Measurements from ENCODE around the gene SCFD2.

DNA sequence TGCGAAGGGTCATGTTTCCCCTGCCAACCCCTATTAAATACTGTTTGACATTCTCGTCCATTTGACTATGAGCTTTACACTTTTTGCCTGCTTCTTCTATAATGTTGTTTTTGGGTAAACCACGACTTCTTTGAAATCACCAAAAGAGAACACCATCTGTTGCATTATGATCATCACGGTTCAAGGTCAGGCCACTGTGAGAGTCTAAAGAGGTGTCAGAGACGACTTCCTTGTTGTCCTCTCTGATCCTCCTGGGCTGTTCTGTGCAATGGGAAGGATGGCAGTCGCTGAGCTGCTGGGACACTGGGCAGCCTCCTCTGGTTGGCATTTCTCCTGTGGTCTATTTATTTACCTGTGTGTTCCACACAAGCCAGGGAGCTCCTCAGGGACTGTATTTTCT lies 366.2 kb downstream of the SCFD2 start:
- TF ChIP-seq EZH2 (IDR thresholded peaks at IDR 0.05; ENCODE audit: borderline replicate concordance, low read length): no peak
- TF ChIP-seq, protein P1, sequence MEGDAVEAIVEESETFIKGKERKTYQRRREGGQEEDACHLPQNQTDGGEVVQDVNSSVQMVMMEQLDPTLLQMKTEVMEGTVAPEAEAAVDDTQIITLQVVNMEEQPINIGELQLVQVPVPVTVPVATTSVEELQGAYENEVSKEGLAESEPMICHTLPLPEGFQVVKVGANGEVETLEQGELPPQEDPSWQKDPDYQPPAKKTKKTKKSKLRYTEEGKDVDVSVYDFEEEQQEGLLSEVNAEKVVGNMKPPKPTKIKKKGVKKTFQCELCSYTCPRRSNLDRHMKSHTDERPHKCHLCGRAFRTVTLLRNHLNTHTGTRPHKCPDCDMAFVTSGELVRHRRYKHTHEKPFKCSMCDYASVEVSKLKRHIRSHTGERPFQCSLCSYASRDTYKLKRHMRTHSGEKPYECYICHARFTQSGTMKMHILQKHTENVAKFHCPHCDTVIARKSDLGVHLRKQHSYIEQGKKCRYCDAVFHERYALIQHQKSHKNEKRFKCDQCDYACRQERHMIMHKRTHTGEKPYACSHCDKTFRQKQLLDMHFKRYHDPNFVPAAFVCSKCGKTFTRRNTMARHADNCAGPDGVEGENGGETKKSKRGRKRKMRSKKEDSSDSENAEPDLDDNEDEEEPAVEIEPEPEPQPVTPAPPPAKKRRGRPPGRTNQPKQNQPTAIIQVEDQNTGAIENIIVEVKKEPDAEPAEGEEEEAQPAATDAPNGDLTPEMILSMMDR (IDR thresholded peaks at IDR 0.05; ENCODE audit: low read length): no peak
